Limb (tissue), 2 donors: ENCODE data around the gene GRIP2.

Experiments
- DNase-seq, 2 donors: peaks; one replicate each; pipeline ENCODE4 v3.0.0-alpha.2; 2016; ENCODE audit errors: extremely low spot score in 2 of 2

GRIP2 gene

GRCh38 chr3:14485981-14486380 lies 54.2 kb downstream of the GRIP2 start:
- DNase-seq, result no peak

- no peak for DNase-seq
These were observed 55.4 kb downstream of the GRIP2 start for GRCh38 chr3:14484741-14485140.

- DNase-seq, result no peak
These were observed 56.9 kb downstream of the GRIP2 start for GRCh38 chr3:14483286-14483685.

- DNase-seq, result no peak
These were observed 57.8 kb downstream of the GRIP2 start for GRCh38 chr3:14482271-14482721.

- DNase-seq, result no peak
These were observed 58.5 kb downstream of the GRIP2 start for GRCh38 chr3:14481646-14482036.

- no peak for DNase-seq
These were observed 59.0 kb downstream of the GRIP2 start for GRCh38 chr3:14481018-14481645.

GRCh38 chr3:14480207-14481017 lies 59.7 kb downstream of the GRIP2 start:
- DNase-seq, result no peak

GRCh38 chr3:14479591-14479990 lies 60.6 kb downstream of the GRIP2 start:
- DNase-seq, result no peak

GRCh38 chr3:14478956-14479550 lies 61.1 kb downstream of the GRIP2 start:
- DNase-seq, result no peak

- DNase-seq, result no peak
These were observed 62.7 kb downstream of the GRIP2 start for GRCh38 chr3:14477311-14477935.

GRCh38 chr3:14476583-14477265 lies 63.4 kb downstream of the GRIP2 start:
- DNase-seq, result no peak

- DNase-seq, result no peak
These were observed 64.5 kb downstream of the GRIP2 start for GRCh38 chr3:14475621-14476020.

GRCh38 chr3:14474363-14475081 lies 65.6 kb downstream of the GRIP2 start:
- DNase-seq, result no peak

- no peak for DNase-seq
These were observed 66.7 kb downstream of the GRIP2 start for GRCh38 chr3:14473411-14473891.

- no peak for DNase-seq
These were observed 67.4 kb downstream of the GRIP2 start for GRCh38 chr3:14472471-14473351.

GRCh38 chr3:14471690-14472089 lies 68.5 kb downstream of the GRIP2 start:
- no peak for DNase-seq

GRCh38 chr3:14471016-14471415 lies 69.1 kb downstream of the GRIP2 start:
- no peak for DNase-seq

GRCh38 chr3:14470461-14470860 lies 69.7 kb downstream of the GRIP2 start:
- DNase-seq, result no peak

GRCh38 chr3:14468621-14468981 lies 71.5 kb downstream of the GRIP2 start:
- DNase-seq, result no peak
